GM12878 (cell line): ENCODE results near the gene DHX34. TPM values are rescaled to one million over a fixed set of nuclear protein-coding genes. Genes with fewer than 3 reads are reported as not detected.

ENCODE experiments used
- ATAC-seq: fragments of 200-7000 bp; cut with Tn5 transposase; 3 replicates; pipeline ENCODE4 v1.9.1; 2020; ENCODE audit warnings: mild to moderate bottlenecking, moderate library complexity
- BruUV-seq: library from RNA; stranded (reverse); fragments of 400-500 nt; replicated peaks from 2 replicates; lab custom pipeline; 2021; lab: Mats Ljungman, UMichigan
- CTCF ChIA-PET: fragments of 300-600 bp; sonication (Branson Sonifier 250); formaldehyde crosslinking; extraction: SDS; loops from one replicate; lab custom pipeline; 2021; ENCODE audit warnings: inconsistent platforms; lab: Yijun Ruan, JAX
- POLR2A ChIA-PET: fragments of 350-600 bp; formaldehyde crosslinking; extraction: SDS; loops from one replicate; lab custom pipeline; 2021; ENCODE audit warnings: inconsistent platforms; lab: Charles Lee
- RAD21 ChIA-PET: fragments of 300-600 bp; sonication (Branson Sonifier 250); formaldehyde crosslinking; loops from one replicate; lab custom pipeline; 2023; ENCODE audit warnings: antibody characterized with exemption; ENCODE audit not compliant: unreplicated experiment; lab: Charles Lee
- SMC1A ChIA-PET: fragments of 300-600 bp; sonication (Branson Sonifier 250); formaldehyde crosslinking; loops from one replicate; lab custom pipeline; 2023; ENCODE audit not compliant: unreplicated experiment, uncharacterized antibody; lab: Charles Lee
- DNase-seq: peaks from one replicate; pipeline ENCODE4 v3.0.0-alpha.2; 2011; ENCODE audit warnings: low read depth, low spot score
- FAIRE-seq: peaks from 3 replicates; lab custom pipeline; 2011; peaks lifted over from hg19 to GRCh38; lab: Jason Lieb, UNC
- H2AFZ ChIP-seq: 2 replicates; pipeline ENCODE4 v1.6.0; 2011; ENCODE audit warnings: low read depth, low read length, control low read depth; ENCODE audit not compliant: control insufficient read depth
- H3K27ac ChIP-seq: 2 replicates; pipeline ENCODE4 v1.5.1; 2011; ENCODE audit warnings: control low read depth; ENCODE audit not compliant: control insufficient read depth, insufficient read depth
- H3K27me3 ChIP-seq, 2 experiments: replicated peaks in 1 of 2; 2 replicates each; pipeline versions ENCODE4 v1.6.0 to v1.6.1; 2011; ENCODE audit warnings: low read length in 1 of 2; ENCODE audit not compliant: control insufficient read depth in 2 of 2, insufficient read depth in 2 of 2
- H3K36me3 ChIP-seq, 2 experiments: 2 replicates each; pipeline ENCODE4 v1.5.1; 2011; ENCODE audit warnings: low read length in 1 of 2; ENCODE audit not compliant: control insufficient read depth in 2 of 2, insufficient read depth in 2 of 2
- H3K4me1 ChIP-seq: 2 replicates; pipeline ENCODE4 v1.6.1; 2011; ENCODE audit warnings: mild to moderate bottlenecking, low read length, moderate library complexity, mixed read lengths; ENCODE audit not compliant: control insufficient read depth, insufficient read depth
- H3K4me2 ChIP-seq: 2 replicates; pipeline ENCODE4 v1.6.0; 2011; ENCODE audit warnings: control low read depth; ENCODE audit not compliant: control insufficient read depth, insufficient read depth
- H3K4me3 ChIP-seq: fragments of 200-600 bp; sonication (generic); 2 replicates; pipeline ENCODE4 v1.5.1; 2016
- H3K79me2 ChIP-seq: 2 replicates; pipeline ENCODE4 v1.6.0; 2011; ENCODE audit warnings: low read length; ENCODE audit not compliant: control insufficient read depth, insufficient read depth
- H3K9ac ChIP-seq: 2 replicates; pipeline ENCODE4 v1.8.0; 2011; ENCODE audit warnings: low read length, control low read depth, mixed read lengths; ENCODE audit not compliant: control insufficient read depth, insufficient read depth
- H3K9me3 ChIP-seq: replicated peaks from 3 replicates; pipeline ENCODE4 v1.5.1; 2011; ENCODE audit warnings: mild to moderate bottlenecking, low read length; ENCODE audit not compliant: control insufficient read depth, insufficient read depth
- H4K20me1 ChIP-seq: 2 replicates; pipeline ENCODE4 v1.6.0; 2011; ENCODE audit not compliant: control insufficient read depth, insufficient read depth
- ATF7 ChIP-seq: fragments of 450-650 bp; IDR thresholded peaks from 2 replicates; pipeline ENCODE4 v1.6.1; 2016; ENCODE audit warnings: low read depth, mild to moderate bottlenecking
- BCL3 ChIP-seq: IDR thresholded peaks from 2 replicates; pipeline ENCODE4 v1.6.1; 2011; ENCODE audit warnings: borderline replicate concordance, low read depth, mild to moderate bottlenecking, moderate library complexity, low read length; ENCODE audit not compliant: insufficient read depth, poor library complexity, severe bottlenecking
- BCLAF1 ChIP-seq: fragments of 450-650 bp; IDR thresholded peaks from 2 replicates; pipeline ENCODE4 v1.6.1; 2017; ENCODE audit warnings: antibody characterized with exemption, mild to moderate bottlenecking, moderate library complexity
- FOXM1 ChIP-seq: IDR thresholded peaks from 2 replicates; pipeline ENCODE4 v1.6.1; 2012; ENCODE audit warnings: low read depth, mild to moderate bottlenecking, inconsistent platforms, low read length, moderate library complexity
- PRDM15 ChIP-seq: fragments of 450-650 bp; formaldehyde crosslinking; IDR thresholded peaks from 2 replicates; pipeline ENCODE4 v1.4.0; 2020; ENCODE audit warnings: mild to moderate bottlenecking, moderate library complexity
- WGBS: methylation state at CpG from one replicate; pipeline ENCODE4 v1.1.6; 2016; ENCODE audit warnings: low lambda C conversion rate; ENCODE audit not compliant: insufficient replicate concordance, insufficient coverage; ENCODE audit errors: missing lambda C conversion rate; 5-methylcytosine and 5-hydroxymethylcytosine counted together
- in situ Hi-C: fragments of 300-500 bp; cut with MboI; formaldehyde crosslinking; loops from 9 replicates; pipeline ENCODE4 v1.14.3; 2018; ENCODE audit warnings: mixed read lengths
- intact Hi-C: fragments of 100-400 bp; cut with micrococcal nuclease; formaldehyde crosslinking; loops from one replicate; pipeline ENCODE4 v1.14.2; 2022; ENCODE audit not compliant: unreplicated experiment
- polyA plus RNA-seq, 11 experiments: library from polyadenylated mRNA; depleted of rRNA in 4 of 11; unstranded in 6 of 11; stranded (reverse) in 5 of 11; fragments of >200 nt; fragmentation: Nextera tagmentation in 4 of 11; fragmentation: Illumina TruSeq in 1 of 11; extraction: Ambion mirVana in 4 of 11; extraction: Trizol in 1 of 11; gene quantifications; 1 replicate in 1 of 11; 2 replicates in 10 of 11; pipeline versions ENCODE4 v1.2.1 to v1.2.3, GENCODE V29; 2011 to 2016; ENCODE audit warnings: inconsistent platforms in 2 of 11, missing spikeins in 2 of 11, low read depth in 1 of 11
- total RNA-seq, 4 experiments: library from RNA; depleted of rRNA in 3 of 4; stranded (reverse); fragments of >200 nt in 3 of 4; fragmentation: Illumina TruSeq in 1 of 4; extraction: Trizol in 1 of 4; gene quantifications; 2 replicates each; pipeline versions ENCODE4 v1.2.1 to v1.2.3, GENCODE V29; 2013 to 2021

Gene DHX34
- total and polyA plus RNA-seq, 10 of the 15 experiments (the other 5 are each of a cell fraction or from before 2014, with no cell fraction given) = 0.19 to 16.9 (median 10.5) TPM

- WGBS = 89% methylated on average over 16 of the region's 16 CpGs
- Histone ChIP-seq H3K27ac (no peak overlapping the region), H4K20me1 (no peaks in the 10 kb centered on the region), H3K27me3 (no peaks in the 10 kb centered on the region), H3K79me2 (no peaks in the 10 kb centered on the region), H3K9ac (no peak overlapping the region), H3K4me3 (no peak overlapping the region), H3K9me3 (no peaks in the 10 kb centered on the region), H3K4me2 (no peak overlapping the region), H2AFZ (no peak overlapping the region), H3K36me3 (peaks cover 9 to 43% of the 10 kb centered on the region in 2 experiments; a peak in 3 of 4 replicates), H3K4me1 (peaks cover 4% of the 10 kb centered on the region; the same call in 1 of the 2 replicates)
- ChIA-PET CTCF (no interaction called here), RAD21 (no interaction called here), POLR2A (no interaction called here), SMC1A (interaction anchor here (1.1 kb wide), 1 partner anchor 28 kb away, joined by 3 read pairs; the partner anchor contains the start of gene DHX34)
- FAIRE-seq = no peak
- no peak for DNase-seq
- in situ Hi-C loops = no loop called here
- no peak for ATAC-seq
- intact Hi-C loops = no loop called here
- no TSS peak for BruUV-seq
- no peak for TF ChIP-seq PRDM15 (CRISPR knock-in tag)
- no peak for TF ChIP-seq ATF7
- TF ChIP-seq FOXM1 = no peak
- TF ChIP-seq BCLAF1 = no peak
- TF ChIP-seq BCL3 = no peak
These were observed 28.1 kb downstream of the DHX34 start for GRCh38 chr19:47377208-47377701.
